Neural crest cell (in vitro differentiated cells): ENCODE results near the gene DZIP1. TPM values are rescaled to one million over a fixed set of nuclear protein-coding genes. Genes with fewer than 3 reads are reported as not detected.
"Not testable (repeated sequence)": the region's sequence is repeated elsewhere in the genome, so short reads cannot be mapped to it uniquely, and the experiment has no call there.

ENCODE experiments used
- DNase-seq: peaks from one replicate; pipeline ENCODE4 v3.0.0; 2021; ENCODE audit warnings: low read depth, mixed read lengths, low spot score
- H3K27ac Mint-ChIP-seq: one replicate; pipeline ENCODE4 v1.8.0; 2021; ENCODE audit warnings: mild to moderate bottlenecking, mixed read lengths; ENCODE audit not compliant: unreplicated experiment
- H3K27me3 Mint-ChIP-seq: 2 replicates; pipeline ENCODE4 v1.8.0; 2021; ENCODE audit warnings: low read depth, mild to moderate bottlenecking, mixed read lengths
- H3K36me3 Mint-ChIP-seq: 2 replicates; pipeline ENCODE4 v1.8.0; 2021; ENCODE audit warnings: low read depth, mild to moderate bottlenecking, mixed read lengths
- H3K4me1 Mint-ChIP-seq: 2 replicates; pipeline ENCODE4 v1.8.0; 2021; ENCODE audit warnings: mixed read lengths
- H3K4me3 Mint-ChIP-seq: one replicate; pipeline ENCODE4 v1.8.0; 2021; ENCODE audit warnings: mild to moderate bottlenecking, mixed read lengths
- H3K9me3 Mint-ChIP-seq: 2 replicates; pipeline ENCODE4 v1.8.0; 2021; ENCODE audit warnings: mixed read lengths
- CTCF ChIP-seq: fragments of 200-600 bp; sonication (generic); conservative IDR thresholded peaks from 2 replicates; pipeline ENCODE4 v1.5.0; 2021; ENCODE audit warnings: antibody characterized with exemption, mild to moderate bottlenecking
- total RNA-seq: library from RNA; stranded (reverse); gene quantifications from 2 replicates; pipeline ENCODE4 v1.2.1, GENCODE V29; 2021

The DZIP1 gene
- total RNA-seq, 1 donor from 2014 or later, result 71.1 TPM

- Mint-ChIP-seq H3K36me3 (peaks cover 4% of the 10 kb centered on the region), H3K4me1 (peaks cover 36% of the 10 kb centered on the region), H3K27me3 (no peaks in the 10 kb centered on the region), H3K27ac (no peak overlapping the region), H3K9me3 (peaks cover under 1% of the 10 kb centered on the region), H3K4me3 (peak overlapping the region; percentile 95)
- no peak for TF ChIP-seq CTCF
- DNase-seq, result no peak
These were observed 34.5 kb upstream of the DZIP1 start for GRCh38 chr13:95678967-95679366.

- peak overlapping the region; percentile 73 for H3K27ac Mint-ChIP-seq
- DNase-seq, result no peak
- H3K4me3 Mint-ChIP-seq, result peak overlapping the region; percentile 95
- peaks cover 7% of the 10 kb centered on the region for H3K36me3 Mint-ChIP-seq
- no peaks in the 10 kb centered on the region for H3K9me3 Mint-ChIP-seq
- H3K27me3 Mint-ChIP-seq, result no peaks in the 10 kb centered on the region
- no peak for TF ChIP-seq CTCF
- peaks cover 40% of the 10 kb centered on the region for H3K4me1 Mint-ChIP-seq
These were observed 33.2 kb upstream of the DZIP1 start for GRCh38 chr13:95677564-95678266.

DNA sequence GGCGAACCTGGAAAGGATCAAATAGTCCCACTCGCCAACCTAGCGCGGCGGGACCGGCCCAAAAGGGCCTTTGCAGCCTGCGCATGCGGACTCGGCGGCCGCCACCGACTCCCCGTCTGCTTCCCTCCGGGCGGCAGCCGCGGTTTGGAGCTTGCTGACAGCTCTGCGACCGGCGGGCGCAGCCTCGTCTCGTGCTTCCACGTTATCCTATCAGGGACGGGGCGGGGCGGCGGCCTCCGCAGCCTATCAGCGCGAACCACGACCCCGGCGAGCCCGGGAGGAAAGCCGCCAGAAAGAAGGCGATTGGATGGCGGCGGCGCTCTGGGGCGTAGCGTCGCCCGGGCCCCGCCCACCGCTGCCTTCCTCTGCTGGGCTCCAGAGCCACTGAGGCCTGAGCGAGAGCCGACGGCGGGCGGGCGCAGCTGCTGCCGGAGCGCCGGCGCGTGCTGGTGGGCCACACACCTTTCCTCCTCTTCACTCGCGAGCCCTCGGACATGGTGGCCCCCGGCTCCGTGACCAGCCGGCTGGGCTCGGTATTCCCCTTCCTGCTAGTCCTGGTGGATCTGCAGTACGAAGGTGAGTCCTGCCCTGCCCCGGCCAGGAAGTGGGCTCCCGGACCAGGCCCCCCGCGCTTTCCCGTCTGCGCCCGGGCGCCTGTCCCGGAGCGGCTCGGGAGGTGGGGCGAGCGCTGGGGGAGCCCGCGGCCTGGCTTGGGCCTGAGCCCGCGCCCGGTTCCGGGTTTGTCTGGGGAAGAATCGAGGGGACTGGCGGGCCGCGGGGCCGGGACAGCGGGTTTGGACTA is 32.5 kb upstream of the DZIP1 start, which contains the start of gene DNAJC3:
TSS of gene DNAJC3 (plus strand) at position 378 of the 802 bp plus-strand sequence. CDS start at position 495, 117 bp downstream.
- peak within 1 kb of the TSS; percentile 95 for H3K4me3 Mint-ChIP-seq
- H3K9me3 Mint-ChIP-seq, result peaks cover 2% of the 10 kb centered on the region
- no peaks in the 10 kb centered on the region for H3K27me3 Mint-ChIP-seq
- H3K27ac Mint-ChIP-seq, result peak within 1 kb of the TSS; percentile 98
- peaks cover 9% of the 10 kb centered on the region for H3K36me3 Mint-ChIP-seq
- no peak for TF ChIP-seq CTCF
- DNase-seq, result peak; percentile 96
- peaks cover 40% of the 10 kb centered on the region for H3K4me1 Mint-ChIP-seq

DNA sequence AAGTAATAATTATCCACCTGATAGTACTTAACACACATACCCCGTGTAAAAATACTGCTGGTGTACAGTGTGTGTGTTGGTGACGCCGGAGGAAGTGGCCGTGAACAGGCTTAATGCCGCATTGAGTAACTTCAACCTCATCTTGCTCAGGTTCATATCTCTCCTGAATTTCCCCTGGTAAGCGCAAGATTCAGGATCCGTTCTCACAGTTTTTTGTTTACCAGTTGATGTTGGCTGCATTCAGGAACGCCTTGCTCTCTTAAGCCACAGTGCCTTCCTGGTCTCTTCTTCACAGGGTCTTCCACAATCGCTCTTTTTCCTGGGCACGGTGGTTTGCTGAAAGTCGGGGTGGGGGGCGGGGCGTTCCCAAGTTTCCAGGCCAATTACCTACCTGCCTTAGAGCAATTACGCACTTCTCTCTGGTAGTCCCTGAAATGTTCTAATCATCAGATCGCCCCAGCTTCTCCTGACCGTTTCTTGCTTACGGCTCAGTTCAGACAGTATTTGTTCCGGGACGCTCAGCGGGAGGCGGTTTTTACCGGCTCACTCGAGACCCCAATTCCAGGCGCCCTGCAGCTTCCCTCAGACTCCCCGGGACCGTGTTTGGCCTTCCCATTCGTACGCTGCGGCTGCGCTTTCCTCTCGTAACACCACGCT is 31.7 kb upstream of the DZIP1 start:
- TF ChIP-seq CTCF, result no peak
- H3K9me3 Mint-ChIP-seq, result peaks cover 3% of the 10 kb centered on the region
- peak overlapping the region; percentile 98 for H3K27ac Mint-ChIP-seq
- peak overlapping the region; percentile 95 for H3K4me3 Mint-ChIP-seq
- peaks cover 40% of the 10 kb centered on the region for H3K4me1 Mint-ChIP-seq
- H3K27me3 Mint-ChIP-seq, result no peaks in the 10 kb centered on the region
- peaks cover 12% of the 10 kb centered on the region for H3K36me3 Mint-ChIP-seq
- peak; percentile 1 for DNase-seq

DNA sequence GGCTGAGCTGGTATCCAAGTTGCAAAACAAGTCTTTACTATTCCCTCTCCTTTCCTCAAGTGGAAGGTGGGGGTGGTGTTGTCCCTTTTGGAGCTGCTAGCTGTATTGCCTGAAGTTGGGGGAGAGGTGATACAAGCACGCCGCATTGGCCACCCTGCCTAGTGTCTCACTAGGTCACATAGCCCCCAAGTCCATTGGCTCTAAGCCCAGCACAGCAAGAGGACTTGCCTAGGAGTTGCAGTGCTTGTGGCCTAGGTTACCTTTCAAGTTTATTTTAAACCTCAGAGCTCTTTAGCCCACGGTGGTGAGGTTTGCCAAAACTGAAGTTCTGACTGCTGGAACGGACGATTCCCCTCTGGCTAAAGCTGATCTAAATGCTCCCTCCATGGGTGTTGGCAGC is 27.1 kb upstream of the DZIP1 start:
- H3K4me3 Mint-ChIP-seq, result no peak overlapping the region
- no peaks in the 10 kb centered on the region for H3K27me3 Mint-ChIP-seq
- H3K36me3 Mint-ChIP-seq, result peaks cover 42% of the 10 kb centered on the region
- no peak for DNase-seq
- peaks cover 24% of the 10 kb centered on the region for H3K4me1 Mint-ChIP-seq
- H3K27ac Mint-ChIP-seq, result no peak overlapping the region
- TF ChIP-seq CTCF, result no peak
- H3K9me3 Mint-ChIP-seq, result peaks cover 25% of the 10 kb centered on the region

- not testable (repeated sequence) for H3K27ac Mint-ChIP-seq, H3K27me3 Mint-ChIP-seq, H3K4me3 Mint-ChIP-seq, H3K4me1 Mint-ChIP-seq, DNase-seq
- H3K36me3 Mint-ChIP-seq, result peaks cover 47% of the 10 kb centered on the region
- peaks cover 45% of the 10 kb centered on the region for H3K9me3 Mint-ChIP-seq
These were observed 22.7 kb upstream of the DZIP1 start for GRCh38 chr13:95667235-95667634.
